ENCODE data around the gene TRIM34.
"Not testable (repeated sequence)": the region's sequence is repeated elsewhere in the genome, so short reads cannot be mapped to it uniquely, and the experiment has no call there.

The TRIM34 gene

DNA sequence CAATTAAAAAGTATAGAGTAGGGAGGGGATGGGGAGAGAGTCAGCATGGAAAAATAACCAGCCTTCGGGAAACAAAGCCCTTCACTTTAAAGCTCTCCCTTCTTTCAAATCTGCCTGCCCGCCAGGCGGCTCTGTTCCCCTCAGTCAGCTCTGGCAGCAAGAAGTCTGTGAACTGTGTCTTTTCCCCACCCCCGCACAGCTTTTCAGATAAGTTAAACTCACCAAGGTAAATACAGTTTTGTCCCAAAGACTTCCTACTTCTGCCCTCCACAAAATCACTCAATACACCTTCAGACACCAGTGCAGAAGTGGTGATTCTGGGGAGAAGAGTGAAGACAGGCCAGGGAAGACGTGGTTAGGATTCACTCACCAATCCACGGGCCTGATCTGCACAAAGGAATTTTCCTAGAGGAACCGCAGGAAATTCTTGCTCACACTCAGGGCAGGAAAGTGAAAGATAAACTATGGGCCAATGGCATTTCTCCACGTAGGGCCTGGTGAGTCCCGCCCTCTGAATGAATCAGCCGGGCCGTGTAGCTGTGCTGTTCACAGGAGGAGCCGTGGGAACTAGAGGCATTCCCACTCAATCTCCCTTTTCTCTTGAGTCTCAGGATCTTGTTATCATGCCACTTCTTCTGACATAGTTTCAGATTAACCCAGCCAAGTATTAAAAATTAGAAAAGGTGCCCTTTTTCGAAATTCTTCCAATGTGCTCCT, 60.0 kb downstream of the TRIM34 start, which contains the start of gene TRIM5:
TRIM5 (minus strand) TSS at position 429 of the 717 bp plus-strand sequence. CDS start 4,897 bp downstream, outside the sequence.
- DNase-seq (ENCODE audit: low spot score): peak; percentile 70

DNA sequence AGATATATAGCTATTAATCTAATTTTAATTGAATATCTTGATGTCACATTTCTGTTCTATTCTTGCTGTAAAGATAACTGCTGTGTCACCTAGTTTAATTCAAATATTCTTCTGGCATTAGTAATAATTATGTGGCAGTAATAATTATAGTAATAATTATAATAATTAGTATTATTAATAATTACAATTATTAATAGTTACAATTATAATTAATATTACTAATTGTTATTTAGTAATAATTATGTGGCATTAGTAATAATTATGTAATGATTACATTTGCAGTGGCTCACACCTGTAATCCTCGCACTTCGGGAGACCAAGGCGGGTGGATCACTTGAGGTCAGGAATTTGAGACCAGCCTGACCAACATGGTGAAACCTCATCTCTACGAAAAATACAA, 61.6 kb downstream of the TRIM34 start:
- no peak for DNase-seq (ENCODE audit: low spot score)

DNA sequence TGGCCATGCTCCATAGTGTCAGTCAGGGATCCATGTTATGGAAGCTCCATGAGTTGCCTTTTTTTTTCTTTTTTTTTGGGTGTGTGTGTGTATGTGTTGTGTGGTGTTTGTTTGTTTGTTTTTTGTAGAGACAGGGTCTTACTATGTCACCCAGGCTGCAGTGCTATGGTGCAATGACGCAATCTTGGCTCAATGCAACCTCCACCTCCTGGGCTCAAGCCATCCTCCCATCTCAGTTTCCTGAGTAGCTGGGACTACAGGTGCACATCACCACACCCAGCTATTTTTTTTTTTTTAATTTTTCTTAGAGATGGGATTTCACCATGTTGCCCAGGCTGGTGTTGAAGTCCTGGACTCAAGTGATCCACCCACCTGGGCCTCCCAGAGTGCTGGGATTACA, 63.7 kb downstream of the TRIM34 start:
- DNase-seq (ENCODE audit: low spot score): no peak

DNA sequence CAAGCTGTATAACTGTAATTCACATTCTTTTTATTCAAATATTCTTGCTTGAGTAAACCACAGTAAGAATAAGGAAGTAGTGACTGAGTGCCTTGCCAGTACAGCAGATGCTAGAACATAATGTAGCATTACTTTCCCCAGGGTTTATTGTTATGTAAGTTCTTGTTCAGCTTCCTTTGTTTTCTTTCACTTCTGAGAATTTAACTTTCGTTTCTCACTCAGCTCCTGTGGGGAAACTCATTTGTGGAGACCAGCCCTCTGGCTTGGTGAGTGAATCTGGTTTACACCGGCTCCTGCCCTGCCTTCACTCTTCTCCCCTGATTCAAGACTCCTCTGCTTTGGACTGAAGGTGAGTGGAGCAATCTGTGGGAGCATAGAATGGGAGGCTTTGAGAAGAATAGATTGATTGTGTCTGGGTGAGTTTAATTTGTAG, 64.8 kb downstream of the TRIM34 start, which contains the start of gene TRIM22:
TRIM22 (plus strand) TSS at position 240 of the 433 bp plus-strand sequence. CDS start 6,443 bp downstream, outside the sequence.
- peak; percentile 61 for DNase-seq (ENCODE audit: low spot score)

DNA sequence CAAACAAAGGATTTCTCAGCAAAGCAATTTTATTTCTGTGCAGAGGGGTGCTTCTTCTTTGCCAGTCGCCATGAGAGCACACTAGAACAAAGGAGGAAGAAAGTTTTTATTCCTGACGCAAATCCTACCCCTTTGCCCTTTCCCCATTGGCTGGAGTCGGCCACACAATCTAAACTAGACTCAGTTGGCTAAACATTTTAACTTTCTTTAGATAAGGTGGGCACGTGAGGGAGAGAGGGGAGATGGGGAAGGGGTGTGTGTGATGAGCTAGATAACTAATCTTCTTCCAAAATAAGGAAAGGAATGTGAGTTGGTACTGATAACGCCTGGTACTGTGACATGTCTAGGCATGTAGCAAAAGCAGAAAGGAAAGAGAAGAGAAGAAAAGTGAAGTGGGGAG, 65.4 kb downstream of the TRIM34 start:
- DNase-seq (ENCODE audit: low spot score): peak; percentile 20

DNA sequence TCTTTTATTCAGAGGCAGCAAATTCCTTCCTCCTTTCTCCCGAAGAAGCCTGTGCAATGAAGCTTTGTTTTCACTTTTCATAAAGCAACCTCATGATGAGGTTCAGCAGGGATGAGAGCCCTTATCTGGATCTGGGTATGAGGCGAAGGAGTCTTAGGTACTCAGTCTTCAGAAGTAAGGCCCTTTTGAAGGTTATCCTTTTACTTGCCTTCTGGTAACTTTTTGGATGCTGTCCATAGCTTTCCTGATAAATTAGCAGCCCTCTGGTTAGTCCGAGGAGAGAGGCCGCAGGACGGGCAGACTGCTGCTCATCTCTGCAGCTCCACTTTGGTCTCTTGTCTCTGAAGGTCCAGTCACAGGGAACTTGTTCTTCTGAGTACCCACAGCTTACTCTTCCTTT, 65.9 kb downstream of the TRIM34 start:
- DNase-seq (ENCODE audit: low spot score): no peak

DNA sequence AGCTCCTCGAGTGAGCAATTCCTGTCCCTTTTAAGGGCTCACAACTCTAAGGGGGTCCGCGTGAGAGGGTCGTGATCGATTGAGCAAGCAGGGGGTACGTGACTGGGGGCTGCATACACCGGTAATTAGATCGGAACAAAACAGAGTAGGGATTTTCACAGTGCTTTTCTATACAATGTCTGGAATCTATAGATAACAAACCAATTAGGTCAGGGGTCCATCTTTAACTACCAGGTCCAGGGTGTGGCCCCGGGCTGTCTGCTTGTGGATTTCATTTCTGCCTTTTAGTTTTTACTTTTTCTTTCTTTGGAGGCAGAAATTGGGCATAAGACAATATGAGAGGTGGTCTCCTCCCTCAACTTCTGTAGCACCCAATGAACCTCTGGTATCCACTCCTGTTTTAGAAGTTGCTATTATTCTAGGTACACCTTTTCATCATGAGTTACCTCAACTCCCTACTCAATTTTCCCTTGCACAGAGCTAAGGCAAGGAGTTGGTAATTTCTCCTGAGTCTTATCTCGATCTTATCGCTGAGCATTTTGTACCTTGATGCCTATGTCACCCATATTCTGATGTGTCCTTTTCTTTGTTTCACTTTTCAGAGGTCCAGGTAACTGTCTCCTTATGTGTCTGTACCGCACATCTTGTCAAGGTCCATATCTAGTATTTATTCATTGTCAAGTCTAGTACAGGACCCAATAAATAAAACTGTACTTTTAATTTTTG, 66.6 kb downstream of the TRIM34 start:
- not testable (repeated sequence) for DNase-seq (ENCODE audit: low spot score)

DNA sequence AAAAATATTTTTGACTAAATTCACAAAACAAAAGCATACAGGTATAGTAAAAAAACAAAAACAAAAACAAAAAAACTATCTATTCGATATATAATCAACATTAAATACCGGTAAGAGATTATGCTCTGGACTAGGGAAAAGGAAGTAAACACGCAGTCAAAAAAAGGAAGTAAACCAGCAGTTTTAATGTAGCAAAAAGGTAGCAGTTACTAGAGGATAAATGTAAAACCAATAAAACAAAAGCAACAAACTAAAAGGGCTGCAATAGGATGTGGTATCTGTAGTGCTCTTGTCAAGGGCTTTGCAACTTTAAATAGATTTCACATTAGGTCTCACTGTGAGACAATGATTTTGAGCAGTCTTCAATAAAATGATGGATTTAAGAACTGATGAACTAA, 67.2 kb downstream of the TRIM34 start:
- DNase-seq (ENCODE audit: low spot score): no peak

Measured in globus pallidus (tissue), 1 donor.